ENCODE measurements around the gene ZNF236. TPM values are rescaled to one million over a fixed set of nuclear protein-coding genes. Genes with fewer than 3 reads are reported as not detected.

The ZNF236 gene
- total RNA-seq, 1 donor, result 13.6 TPM

- DNase-seq (ENCODE audit: low read depth), result no peak
- no peak for TF ChIP-seq CTCF (IDR thresholded peaks at IDR 0.05; ENCODE audit: insufficient read depth, low read length)
Measured at GRCh38 chr18:76821356-76821874, 942 bp upstream of the ZNF236 start.

GRCh38 chr18:76821875-76822505 is 367 bp upstream of the ZNF236 start:
- DNase-seq (ENCODE audit: low read depth), result peak; percentile 50
- no peak for TF ChIP-seq CTCF (IDR thresholded peaks at IDR 0.05; ENCODE audit: insufficient read depth, low read length)
- H3K4me3 ChIP-seq (ENCODE audit: low read depth, low read length), result peak overlapping the region; percentile 95

More at GRCh38 chr18:76821356-76821874, 942 bp upstream of the ZNF236 start:
- peak overlapping the region; percentile 95 for H3K4me3 ChIP-seq (ENCODE audit: low read depth, low read length)

GRCh38 chr18:76823161-76823538 is 793 bp downstream of the ZNF236 start:
- H3K4me3 ChIP-seq (ENCODE audit: low read depth, low read length), result peak overlapping the region; percentile 88
- no peak for DNase-seq (ENCODE audit: low read depth)

GRCh38 chr18:76823587-76824011 is 1.2 kb downstream of the ZNF236 start:
- peak; percentile 33 for TF ChIP-seq CTCF (IDR thresholded peaks at IDR 0.05; ENCODE audit: insufficient read depth, low read length)
- peak overlapping the region; percentile 88 for H3K4me3 ChIP-seq (ENCODE audit: low read depth, low read length)
- DNase-seq (ENCODE audit: low read depth), result no peak

More at GRCh38 chr18:76823161-76823538, 793 bp downstream of the ZNF236 start:
- TF ChIP-seq CTCF (IDR thresholded peaks at IDR 0.05; ENCODE audit: insufficient read depth, low read length), result no peak

GRCh38 chr18:76824145-76824676 is 1.9 kb downstream of the ZNF236 start:
- H3K4me3 ChIP-seq (ENCODE audit: low read depth, low read length), result peak overlapping the region; percentile 88
- no peak for DNase-seq (ENCODE audit: low read depth)
- TF ChIP-seq CTCF (IDR thresholded peaks at IDR 0.05; ENCODE audit: insufficient read depth, low read length), result no peak

- no peak for DNase-seq (ENCODE audit: low read depth)
- no peak for TF ChIP-seq CTCF (IDR thresholded peaks at IDR 0.05; ENCODE audit: insufficient read depth, low read length)
Measured at GRCh38 chr18:76824754-76825153, 2.4 kb downstream of the ZNF236 start.

More at GRCh38 chr18:76824754-76825153, 2.4 kb downstream of the ZNF236 start:
- H3K4me3 ChIP-seq (ENCODE audit: low read depth, low read length), result no peak overlapping the region

Measured in fibroblast of the aortic adventitia (primary cell).